ENCODE results near the gene SEC16A.

GRCh38 chr9:136462664-136463063, 20.2 kb downstream of the SEC16A start:
- TF ChIP-seq, protein P1, sequence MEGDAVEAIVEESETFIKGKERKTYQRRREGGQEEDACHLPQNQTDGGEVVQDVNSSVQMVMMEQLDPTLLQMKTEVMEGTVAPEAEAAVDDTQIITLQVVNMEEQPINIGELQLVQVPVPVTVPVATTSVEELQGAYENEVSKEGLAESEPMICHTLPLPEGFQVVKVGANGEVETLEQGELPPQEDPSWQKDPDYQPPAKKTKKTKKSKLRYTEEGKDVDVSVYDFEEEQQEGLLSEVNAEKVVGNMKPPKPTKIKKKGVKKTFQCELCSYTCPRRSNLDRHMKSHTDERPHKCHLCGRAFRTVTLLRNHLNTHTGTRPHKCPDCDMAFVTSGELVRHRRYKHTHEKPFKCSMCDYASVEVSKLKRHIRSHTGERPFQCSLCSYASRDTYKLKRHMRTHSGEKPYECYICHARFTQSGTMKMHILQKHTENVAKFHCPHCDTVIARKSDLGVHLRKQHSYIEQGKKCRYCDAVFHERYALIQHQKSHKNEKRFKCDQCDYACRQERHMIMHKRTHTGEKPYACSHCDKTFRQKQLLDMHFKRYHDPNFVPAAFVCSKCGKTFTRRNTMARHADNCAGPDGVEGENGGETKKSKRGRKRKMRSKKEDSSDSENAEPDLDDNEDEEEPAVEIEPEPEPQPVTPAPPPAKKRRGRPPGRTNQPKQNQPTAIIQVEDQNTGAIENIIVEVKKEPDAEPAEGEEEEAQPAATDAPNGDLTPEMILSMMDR (IDR thresholded peaks at IDR 0.05) = no peak
- TF ChIP-seq POLR2A (IDR thresholded peaks at IDR 0.05) = no peak

Measured in suprapubic skin (tissue), 3 donors.